ENCODE results near the gene ACADS. TPM values are rescaled to one million over a fixed set of nuclear protein-coding genes. Genes with fewer than 3 reads are reported as not detected.

Gene ACADS
- polyA plus RNA-seq, 1 donor (not counting 4 experiments of a cell fraction or from before 2014, with no cell fraction given): 2.2 TPM

DNA sequence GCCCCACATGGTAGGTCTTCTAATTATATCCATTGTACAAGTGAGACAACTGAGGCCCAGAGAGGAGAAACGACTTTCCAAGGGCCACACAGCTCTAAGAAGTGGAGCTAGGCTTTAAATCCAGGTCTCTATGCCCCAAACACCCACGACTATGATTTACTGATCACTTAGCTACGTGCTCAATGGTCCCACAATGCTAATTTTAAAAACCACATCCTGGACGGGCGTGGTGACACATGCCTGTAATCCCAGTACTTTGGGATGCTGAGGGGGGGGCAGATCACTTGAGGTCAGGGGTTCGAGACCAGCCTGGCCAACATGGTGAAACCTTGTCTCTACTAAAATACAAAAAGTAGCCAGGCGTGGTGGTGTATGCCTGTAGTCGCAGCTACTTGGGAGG lies 47.1 kb upstream of the ACADS start:
- Histone ChIP-seq H3K4me1 (ENCODE audit: control insufficient read depth, extremely low read depth, insufficient read depth, low read length) (peaks cover 14% of the 10 kb centered on the region), H3K9me1 (ENCODE audit: control insufficient read depth, extremely low read depth, insufficient read depth, low read length) (no peaks in the 10 kb centered on the region), H4K20me1 (ENCODE audit: control insufficient read depth, extremely low read depth, insufficient read depth, low read length) (no peaks in the 10 kb centered on the region), H3K9me3 (ENCODE audit: control insufficient read depth, low read depth, low read length) (no peaks in the 10 kb centered on the region), H3K27me3 (ENCODE audit: control insufficient read depth, extremely low read depth, insufficient read depth, low read length) (no peaks in the 10 kb centered on the region), H3K4me2 (ENCODE audit: control insufficient read depth, extremely low read depth, insufficient read depth, low read depth, low read length) (peak overlapping the region; percentile 8), H3K4me3 (ENCODE audit: control insufficient read depth in 2 of 3, extremely low read depth in 1 of 3, insufficient read depth in 2 of 3, low read depth in 1 of 3, low read length in 3 of 3) (no peak overlapping the region), H3K9ac (ENCODE audit: control insufficient read depth, extremely low read depth, insufficient read depth, low read length) (no peak overlapping the region), H3K27ac (ENCODE audit: control insufficient read depth, insufficient read depth, low read length) (no peak overlapping the region), H3K36me3 (ENCODE audit: control insufficient read depth in 2 of 2, extremely low read depth in 1 of 2, insufficient read depth in 2 of 2, low read length in 2 of 2) (no peaks in the 10 kb centered on the region), H3K79me2 (ENCODE audit: control insufficient read depth, insufficient read depth, low read length) (no peaks in the 10 kb centered on the region), H2AFZ (ENCODE audit: control insufficient read depth, low read length) (no peak overlapping the region)
- dilution Hi-C loops (cut with MboI; ENCODE audit: extremely low pct_ligation_motif_present, low sequenced_read_pairs): no loop called here
- TF ChIP-seq EZH2 (IDR thresholded peaks at IDR 0.05; ENCODE audit: low read length): no peak
- TF ChIP-seq, protein P1, sequence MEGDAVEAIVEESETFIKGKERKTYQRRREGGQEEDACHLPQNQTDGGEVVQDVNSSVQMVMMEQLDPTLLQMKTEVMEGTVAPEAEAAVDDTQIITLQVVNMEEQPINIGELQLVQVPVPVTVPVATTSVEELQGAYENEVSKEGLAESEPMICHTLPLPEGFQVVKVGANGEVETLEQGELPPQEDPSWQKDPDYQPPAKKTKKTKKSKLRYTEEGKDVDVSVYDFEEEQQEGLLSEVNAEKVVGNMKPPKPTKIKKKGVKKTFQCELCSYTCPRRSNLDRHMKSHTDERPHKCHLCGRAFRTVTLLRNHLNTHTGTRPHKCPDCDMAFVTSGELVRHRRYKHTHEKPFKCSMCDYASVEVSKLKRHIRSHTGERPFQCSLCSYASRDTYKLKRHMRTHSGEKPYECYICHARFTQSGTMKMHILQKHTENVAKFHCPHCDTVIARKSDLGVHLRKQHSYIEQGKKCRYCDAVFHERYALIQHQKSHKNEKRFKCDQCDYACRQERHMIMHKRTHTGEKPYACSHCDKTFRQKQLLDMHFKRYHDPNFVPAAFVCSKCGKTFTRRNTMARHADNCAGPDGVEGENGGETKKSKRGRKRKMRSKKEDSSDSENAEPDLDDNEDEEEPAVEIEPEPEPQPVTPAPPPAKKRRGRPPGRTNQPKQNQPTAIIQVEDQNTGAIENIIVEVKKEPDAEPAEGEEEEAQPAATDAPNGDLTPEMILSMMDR (optimal IDR thresholded peaks at IDR 0.05 in 1 of 3, IDR thresholded peaks at IDR 0.05 in 1 of 3, conservative IDR thresholded peaks at IDR 0.05 in 1 of 3; ENCODE audit: extremely low read depth in 1 of 3, insufficient read depth in 2 of 3, low read length in 3 of 3): no peak
- FAIRE-seq (no peak), DNase-seq (ENCODE audit: low read depth, low spot score) (no peak)

DNA sequence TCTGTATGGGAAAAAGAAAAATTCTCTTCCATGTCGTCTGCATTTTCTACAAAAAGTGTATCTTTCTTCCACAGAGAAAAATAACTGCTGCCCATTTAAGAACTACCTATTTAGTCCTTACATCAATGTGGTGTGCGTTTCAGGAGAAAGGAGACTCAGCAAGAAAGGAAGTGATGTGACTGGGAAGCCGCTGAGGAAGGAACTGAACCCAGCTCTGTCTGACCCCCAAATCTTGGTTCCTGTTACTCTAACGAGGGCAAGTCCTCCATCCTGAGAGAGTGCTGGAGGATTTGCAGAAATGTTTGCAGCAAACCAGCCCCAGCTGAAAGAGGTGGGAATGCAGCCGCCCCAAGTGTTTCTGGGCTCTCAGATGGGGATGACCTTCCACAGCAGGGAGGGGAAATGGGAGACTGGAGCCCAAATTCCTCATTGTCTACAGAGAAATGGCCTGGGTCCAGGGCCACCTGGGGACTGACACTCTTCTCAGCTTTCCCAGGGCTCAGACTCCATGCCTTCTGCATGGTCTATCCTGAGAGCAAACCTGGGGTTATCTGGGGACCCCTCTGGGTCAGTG lies 45.4 kb upstream of the ACADS start:
- H3K9me1 ChIP-seq (ENCODE audit: control insufficient read depth, extremely low read depth, insufficient read depth, low read length): no peaks in the 10 kb centered on the region
- FAIRE-seq (no peak), DNase-seq (ENCODE audit: low read depth, low spot score) (no peak)
- dilution Hi-C loops (cut with MboI; ENCODE audit: extremely low pct_ligation_motif_present, low sequenced_read_pairs): no loop called here
- H3K27ac ChIP-seq (ENCODE audit: control insufficient read depth, insufficient read depth, low read length): no peak overlapping the region
- TF ChIP-seq, protein P1 (optimal IDR thresholded peaks at IDR 0.05 in 1 of 3, IDR thresholded peaks at IDR 0.05 in 1 of 3, conservative IDR thresholded peaks at IDR 0.05 in 1 of 3; ENCODE audit: extremely low read depth in 1 of 3, insufficient read depth in 2 of 3, low read length in 3 of 3): no peak
- no peak for TF ChIP-seq EZH2 (IDR thresholded peaks at IDR 0.05; ENCODE audit: low read length)
- no peaks in the 10 kb centered on the region for H3K9me3 ChIP-seq (ENCODE audit: control insufficient read depth, low read depth, low read length)
- no peaks in the 10 kb centered on the region for H3K36me3 ChIP-seq (ENCODE audit: control insufficient read depth in 2 of 2, extremely low read depth in 1 of 2, insufficient read depth in 2 of 2, low read length in 2 of 2)
- H3K27me3 ChIP-seq (ENCODE audit: control insufficient read depth, extremely low read depth, insufficient read depth, low read length): no peaks in the 10 kb centered on the region
- H2AFZ ChIP-seq (ENCODE audit: control insufficient read depth, low read length): no peak overlapping the region
- H3K9ac ChIP-seq (ENCODE audit: control insufficient read depth, extremely low read depth, insufficient read depth, low read length): no peak overlapping the region
- no peaks in the 10 kb centered on the region for H4K20me1 ChIP-seq (ENCODE audit: control insufficient read depth, extremely low read depth, insufficient read depth, low read length)
- H3K4me1 ChIP-seq (ENCODE audit: control insufficient read depth, extremely low read depth, insufficient read depth, low read length): peaks cover 16% of the 10 kb centered on the region
- no peak overlapping the region for H3K4me3 ChIP-seq (ENCODE audit: control insufficient read depth in 2 of 3, extremely low read depth in 1 of 3, insufficient read depth in 2 of 3, low read depth in 1 of 3, low read length in 3 of 3)
- no peaks in the 10 kb centered on the region for H3K79me2 ChIP-seq (ENCODE audit: control insufficient read depth, insufficient read depth, low read length)
- H3K4me2 ChIP-seq (ENCODE audit: control insufficient read depth, extremely low read depth, insufficient read depth, low read depth, low read length): no peak overlapping the region

Measured in keratinocyte (primary cell).